HepG2 (cell line): ENCODE results near the gene BCL2L2. TPM values are rescaled to one million over a fixed set of nuclear protein-coding genes. Genes with fewer than 3 reads are reported as not detected.
A peak's percentile ranks its signal among the peaks of the same experiment; 100 is the strongest.

Experiments used
- BORCS8-MEF2B ChIP-seq: sonication (generic); formaldehyde crosslinking; IDR thresholded peaks from 2 replicates; pipeline ENCODE4 v1.8.0; 2022; ENCODE audit warnings: mild to moderate bottlenecking, missing genetic modification reagents
- CENPT ChIP-seq: sonication (generic); formaldehyde crosslinking; IDR thresholded peaks from 2 replicates; pipeline ENCODE4 v1.8.0; 2022; ENCODE audit warnings: low read depth, mild to moderate bottlenecking, moderate library complexity, missing genetic modification reagents
- CREBL2 ChIP-seq: sonication (generic); formaldehyde crosslinking; IDR thresholded peaks from 2 replicates; pipeline ENCODE4 v1.8.1; 2023; ENCODE audit warnings: missing genetic modification reagents, mild to moderate bottlenecking, borderline replicate concordance
- HDAC6 ChIP-seq: fragments of 200-600 bp; sonication (generic); IDR thresholded peaks from 2 replicates; pipeline ENCODE4 v1.7.0; 2017; ENCODE audit warnings: mild to moderate bottlenecking, antibody characterized with exemption, low read length, low read depth
- HNF1B ChIP-seq: sonication (generic); formaldehyde crosslinking; IDR thresholded peaks from 2 replicates; pipeline ENCODE4 v1.5.1; 2020; ENCODE audit warnings: mild to moderate bottlenecking, moderate library complexity, missing genetic modification reagents
- JUND ChIP-seq: sonication (generic); formaldehyde crosslinking; IDR thresholded peaks from 2 replicates; pipeline ENCODE4 v1.8.0; 2022; ENCODE audit warnings: mild to moderate bottlenecking, missing genetic modification reagents
- MED8 ChIP-seq: sonication (generic); formaldehyde crosslinking; IDR thresholded peaks from 2 replicates; pipeline ENCODE4 v1.8.1; 2023; ENCODE audit warnings: mild to moderate bottlenecking, missing genetic modification reagents; ENCODE audit not compliant: insufficient replicate concordance
- MIER2 ChIP-seq: IDR thresholded peaks from 2 replicates; pipeline ENCODE4 v1.6.1; 2016; ENCODE audit warnings: missing biosample characterization, missing genetic modification reagents
- MTERF4 ChIP-seq: sonication (generic); formaldehyde crosslinking; IDR thresholded peaks from 2 replicates; pipeline ENCODE4 v1.8.0; 2023; ENCODE audit warnings: mild to moderate bottlenecking, missing genetic modification reagents
- SKIL ChIP-seq: sonication (generic); formaldehyde crosslinking; IDR thresholded peaks from 2 replicates; pipeline ENCODE4 v1.8.0; 2022; ENCODE audit warnings: missing genetic modification reagents, mild to moderate bottlenecking, moderate library complexity, borderline replicate concordance
- SRSF1 ChIP-seq: fragments of 200-400 bp; formaldehyde crosslinking; optimal IDR thresholded peaks from 2 replicates; pipeline ENCODE3; 2017; ENCODE audit warnings: mild to moderate bottlenecking, low read depth, low read length, moderate library complexity
- SUZ12 ChIP-seq: fragments of 150-350 bp; IDR thresholded peaks from 2 replicates; pipeline ENCODE4 v1.6.1; 2014; ENCODE audit warnings: low read depth, low read length
- TBX2 ChIP-seq: sonication (generic); formaldehyde crosslinking; IDR thresholded peaks from 2 replicates; pipeline ENCODE4 v1.5.0; 2020; ENCODE audit warnings: missing genetic modification reagents, mild to moderate bottlenecking, borderline replicate concordance
- TOPORS ChIP-seq: sonication (generic); formaldehyde crosslinking; IDR thresholded peaks from 2 replicates; pipeline ENCODE4 v1.8.0; 2023; ENCODE audit warnings: mild to moderate bottlenecking, missing genetic modification reagents
- ZNF441 ChIP-seq: sonication (generic); formaldehyde crosslinking; IDR thresholded peaks from 2 replicates; pipeline ENCODE4 v1.7.0; 2021; ENCODE audit warnings: missing genetic modification reagents, borderline replicate concordance
- ZNF619 ChIP-seq: sonication (generic); formaldehyde crosslinking; IDR thresholded peaks from 2 replicates; pipeline ENCODE4 v1.4.0; 2020; ENCODE audit warnings: mild to moderate bottlenecking, missing genetic modification reagents
- ZNF782 ChIP-seq: sonication (generic); formaldehyde crosslinking; IDR thresholded peaks from 2 replicates; pipeline ENCODE4 v1.4.0; 2020; ENCODE audit warnings: missing genetic modification reagents, mild to moderate bottlenecking, borderline replicate concordance
- ZNF883 ChIP-seq: sonication (generic); formaldehyde crosslinking; IDR thresholded peaks from 2 replicates; pipeline ENCODE4 v1.5.1; 2020; ENCODE audit warnings: mild to moderate bottlenecking, missing genetic modification reagents; ENCODE audit errors: not compliant biosample characterization
- ZSCAN29 ChIP-seq: sonication (generic); formaldehyde crosslinking; conservative IDR thresholded peaks from 2 replicates; pipeline ENCODE4 v1.4.0; 2020; ENCODE audit warnings: mild to moderate bottlenecking, missing genetic modification reagents
- polyA plus RNA-seq, 8 experiments: library from polyadenylated mRNA; depleted of rRNA in 3 of 8; stranded (reverse) in 7 of 8; unstranded in 1 of 8; fragments of >200 nt; fragmentation: Illumina TruSeq in 4 of 8; extraction: Trizol in 4 of 8; gene quantifications; 2 replicates each; pipeline versions ENCODE4 v1.2.1 to v1.2.3, GENCODE V29; 2011 to 2016; ENCODE audit warnings: low read depth in 4 of 8, missing spikeins in 1 of 8, mixed read lengths in 1 of 8; ENCODE audit not compliant: insufficient read depth in 1 of 8
- total RNA-seq, 5 experiments: library from RNA; depleted of rRNA; stranded (reverse); fragments of >200 nt; fragmentation: Illumina TruSeq; extraction: Trizol; gene quantifications; 2 replicates each; pipeline ENCODE4 v1.2.3, GENCODE V29; 2016; ENCODE audit warnings: low read depth in 1 of 5
- TF ChIP-seq, protein P1 (sequence below): sonication (generic); formaldehyde crosslinking; IDR thresholded peaks from 2 replicates; pipeline ENCODE4 v1.5.0; 2020; ENCODE audit warnings: mild to moderate bottlenecking, missing genetic modification reagents, borderline replicate concordance

BCL2L2 gene
- total and polyA plus RNA-seq, 2 of the 13 experiments (the other 11 are each of a cell fraction or from before 2014, with no cell fraction given): 28.1 to 49.8 TPM

- TF ChIP-seq JUND (CRISPR knock-in tag): 0 out of 2 replicates have a peak, but pooled peaks have one; percentile 26
- peak; percentile 97 for TF ChIP-seq BORCS8-MEF2B
- TF ChIP-seq CREBL2: no peak; the same call in 1 of the 2 replicates
- TF ChIP-seq CENPT: no peak
- no peak for TF ChIP-seq SRSF1
- TF ChIP-seq HDAC6: no peak
- TF ChIP-seq ZNF441 (CRISPR knock-in tag): peak; percentile 54; the same call in 1 of the 2 replicates
- TF ChIP-seq MTERF4 (CRISPR knock-in tag): peak; percentile 87
- no peak; the same call in 1 of the 2 replicates for TF ChIP-seq TBX2 (CRISPR knock-in tag)
- TF ChIP-seq ZSCAN29 (CRISPR knock-in tag): no peak; the same call in 1 of the 2 replicates
- no peak for TF ChIP-seq TOPORS (CRISPR knock-in tag)
- TF ChIP-seq MED8 (CRISPR knock-in tag): no peak
- no peak for TF ChIP-seq SKIL (CRISPR knock-in tag)
- peak; percentile 94 for TF ChIP-seq ZNF619 (CRISPR knock-in tag)
- 0 out of 2 replicates have a peak, but pooled peaks have one; percentile 49 for TF ChIP-seq MIER2
- TF ChIP-seq, protein P1, sequence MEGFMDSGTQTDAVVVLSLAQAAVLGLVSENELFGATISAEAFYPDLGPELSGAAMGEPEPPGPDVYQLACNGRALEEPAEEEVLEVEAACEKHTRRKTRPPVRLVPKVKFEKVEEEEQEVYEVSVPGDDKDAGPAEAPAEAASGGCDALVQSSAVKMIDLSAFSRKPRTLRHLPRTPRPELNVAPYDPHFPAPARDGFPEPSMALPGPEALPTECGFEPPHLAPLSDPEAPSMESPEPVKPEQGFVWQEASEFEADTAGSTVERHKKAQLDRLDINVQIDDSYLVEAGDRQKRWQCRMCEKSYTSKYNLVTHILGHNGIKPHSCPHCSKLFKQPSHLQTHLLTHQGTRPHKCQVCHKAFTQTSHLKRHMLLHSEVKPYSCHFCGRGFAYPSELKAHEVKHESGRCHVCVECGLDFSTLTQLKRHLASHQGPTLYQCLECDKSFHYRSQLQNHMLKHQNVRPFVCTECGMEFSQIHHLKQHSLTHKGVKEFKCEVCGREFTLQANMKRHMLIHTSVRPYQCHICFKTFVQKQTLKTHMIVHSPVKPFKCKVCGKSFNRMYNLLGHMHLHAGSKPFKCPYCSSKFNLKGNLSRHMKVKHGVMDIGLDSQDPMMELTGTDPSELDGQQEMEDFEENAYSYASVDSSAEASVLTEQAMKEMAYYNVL (CRISPR knock-in tag): no peak
- TF ChIP-seq ZNF883 (CRISPR knock-in tag): peak; percentile 93
- peak; percentile 70 for TF ChIP-seq HNF1B (CRISPR knock-in tag)
- TF ChIP-seq ZNF782: no peak
- no peak for TF ChIP-seq SUZ12
Observed at GRCh38 chr14:23321572-23322547, 15.2 kb downstream of the BCL2L2 start (continued).
